Jurkat, Clone E6-1 (cell line): Measurements from ENCODE around the gene TBCEL.

Source experiments
- DNase-seq: peaks from one replicate; pipeline ENCODE4 v3.0.0-alpha.2; 2011; ENCODE audit warnings: low read depth, low spot score
- H3K4me3 ChIP-seq: 2 replicates; pipeline ENCODE4 v1.5.1; 2011; ENCODE audit warnings: mild to moderate bottlenecking, low read length, control low read depth, moderate library complexity

TBCEL gene

DNA sequence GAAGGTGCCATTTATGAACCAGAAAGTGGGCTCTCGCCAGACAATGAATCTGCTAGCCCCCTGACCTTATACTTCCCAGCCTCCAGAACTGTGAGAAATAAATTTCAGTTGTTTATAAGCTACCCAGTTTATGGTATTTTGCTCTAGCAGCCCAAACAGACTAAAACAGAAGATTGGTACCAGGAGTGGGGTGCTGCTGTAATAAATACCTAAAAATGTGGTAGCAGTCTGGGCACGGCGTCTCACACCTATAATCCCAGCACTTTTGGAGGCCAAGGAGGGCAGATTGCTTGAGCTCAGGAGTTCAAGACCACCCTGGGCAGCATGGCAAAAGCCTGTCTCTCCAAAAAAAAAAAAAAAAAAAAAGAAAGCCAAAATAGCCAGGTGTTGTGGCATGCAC is 98.4 kb downstream of the TBCEL start:
- no peak for DNase-seq
- H3K4me3 ChIP-seq, result no peak overlapping the region

DNA sequence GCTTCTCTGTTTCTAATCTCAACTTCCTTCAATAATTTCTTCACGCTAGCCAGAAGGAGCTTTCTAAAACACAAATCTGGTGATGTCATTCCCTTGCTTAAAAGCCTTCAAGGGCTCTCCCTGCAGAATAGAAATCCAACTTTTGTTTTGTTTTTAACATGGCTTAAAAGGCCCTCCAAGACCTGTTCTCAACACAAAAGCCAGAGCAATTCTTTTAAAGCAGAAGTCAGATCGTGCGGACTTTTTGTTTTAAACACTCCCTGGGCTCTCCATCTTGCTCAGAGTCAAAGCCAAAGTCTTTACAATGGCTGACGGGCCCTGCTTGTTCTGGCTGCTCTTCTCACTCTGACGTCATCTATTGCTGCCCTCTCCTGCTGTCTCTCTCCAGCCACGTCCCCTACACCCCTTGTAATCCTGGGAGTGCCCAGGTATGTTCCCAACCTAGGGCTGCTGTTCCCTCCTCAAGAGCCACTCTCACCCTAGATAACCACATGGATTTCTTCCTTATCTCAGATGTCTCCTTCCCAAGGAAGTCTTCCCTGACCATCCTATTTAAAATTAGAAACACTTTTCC is 99.7 kb downstream of the TBCEL start:
- no peak overlapping the region for H3K4me3 ChIP-seq
- no peak for DNase-seq

- DNase-seq, result no peak
- no peak overlapping the region for H3K4me3 ChIP-seq
Observed at GRCh38 chr11:121127809-121128208, 103.9 kb downstream of the TBCEL start.

GRCh38 chr11:121129362-121130340 is 105.7 kb downstream of the TBCEL start:
- H3K4me3 ChIP-seq, result no peak overlapping the region
- DNase-seq, result no peak

GRCh38 chr11:121131656-121132055 is 107.8 kb downstream of the TBCEL start:
- no peak overlapping the region for H3K4me3 ChIP-seq

GRCh38 chr11:121132211-121132976 is 108.5 kb downstream of the TBCEL start:
- no peak for DNase-seq
- no peak overlapping the region for H3K4me3 ChIP-seq

More at GRCh38 chr11:121131656-121132055, 107.8 kb downstream of the TBCEL start:
- no peak for DNase-seq

- DNase-seq, result no peak
- H3K4me3 ChIP-seq, result no peak overlapping the region
Observed at GRCh38 chr11:121134741-121135312, 110.9 kb downstream of the TBCEL start.

DNA sequence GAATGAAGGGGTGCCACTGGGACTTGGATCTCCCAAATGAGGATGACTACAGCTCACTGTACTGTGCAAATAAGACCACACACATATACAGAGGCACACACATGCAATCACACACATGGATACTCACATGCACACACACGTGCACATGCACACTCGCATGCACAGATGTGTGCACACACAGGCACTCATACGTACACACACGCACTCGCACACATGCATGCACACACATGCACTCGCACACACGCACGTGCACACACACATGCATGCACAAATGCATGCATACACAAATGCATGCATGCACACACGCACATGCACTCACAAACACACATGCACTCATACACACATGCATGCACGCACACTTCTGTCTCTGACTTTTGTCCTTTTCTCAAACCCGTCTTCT is 113.1 kb downstream of the TBCEL start:
- no peak for DNase-seq
- H3K4me3 ChIP-seq, result no peak overlapping the region

- no peak for DNase-seq
- H3K4me3 ChIP-seq, result no peak overlapping the region
Observed at GRCh38 chr11:121138259-121138658, 114.4 kb downstream of the TBCEL start.

DNA sequence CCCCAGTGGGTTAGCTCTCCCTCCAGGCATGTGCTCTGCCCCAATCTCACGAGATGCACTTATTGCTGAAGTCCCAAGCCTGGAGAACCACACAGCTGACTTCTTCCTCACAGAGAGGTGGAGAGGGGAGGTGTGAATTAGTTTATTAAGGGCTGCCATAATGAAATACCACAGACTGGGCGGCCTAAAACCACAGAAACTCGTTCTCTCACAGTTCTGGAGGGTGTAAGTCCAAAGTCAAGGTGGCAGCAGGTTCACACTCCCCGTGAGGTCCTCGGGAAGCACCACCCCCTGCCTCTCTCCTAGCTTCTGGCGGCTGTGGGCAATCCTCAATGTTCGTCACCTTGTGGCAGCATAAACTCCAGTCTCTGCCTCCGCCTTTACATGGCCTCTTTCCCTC is 116.5 kb downstream of the TBCEL start:
- H3K4me3 ChIP-seq, result no peak overlapping the region
- DNase-seq, result no peak
